Lung (tissue), 12 donors: ENCODE data around the gene PDE8A. TPM values are rescaled to one million over a fixed set of nuclear protein-coding genes. Genes with fewer than 3 reads are reported as not detected.

ENCODE experiments used
- ATAC-seq: fragments of 200-7000 bp; cut with Tn5 transposase; one replicate; pipeline ENCODE4 v1.9.1; 2020; ENCODE audit warnings: moderate number of reproducible peaks; ENCODE audit not compliant: insufficient read depth, low FRiP score
- DNase-seq, 3 donors: peaks; one replicate each; pipeline ENCODE4 v3.0.0-alpha.2; 2013 to 2017
- H3K27ac ChIP-seq, 2 donors: one replicate each; pipeline ENCODE4 v1.5.1; 2013; ENCODE audit warnings: mild to moderate bottlenecking in 2 of 2, moderate library complexity in 2 of 2, control low read depth in 1 of 2, inconsistent platforms in 1 of 2, low read depth in 1 of 2, low read length in 1 of 2
- H3K27me3 ChIP-seq, 3 donors: one replicate each; pipeline ENCODE4 v1.5.1; 2013; ENCODE audit warnings: low read length in 2 of 3; ENCODE audit not compliant: control insufficient read depth in 3 of 3, insufficient read depth in 3 of 3
- H3K36me3 ChIP-seq, 4 donors: one replicate each; pipeline ENCODE4 v1.5.1; 2013; ENCODE audit warnings: low read length in 4 of 4, mild to moderate bottlenecking in 1 of 4, moderate library complexity in 1 of 4; ENCODE audit not compliant: control insufficient read depth in 4 of 4, insufficient read depth in 4 of 4
- H3K4me1 ChIP-seq, 5 donors: one replicate each; pipeline ENCODE4 v1.5.1; 2013; ENCODE audit warnings: low read length in 5 of 5, mild to moderate bottlenecking in 2 of 5, moderate library complexity in 1 of 5; ENCODE audit not compliant: control insufficient read depth in 5 of 5, insufficient read depth in 5 of 5
- H3K4me3 ChIP-seq: one replicate; pipeline ENCODE4 v1.5.1; 2013; ENCODE audit warnings: mild to moderate bottlenecking, control low read depth, moderate library complexity
- H3K9ac ChIP-seq, 2 donors: one replicate each; pipeline ENCODE4 v1.5.1; 2013; ENCODE audit warnings: low read length in 2 of 2, control low read depth in 1 of 2; ENCODE audit not compliant: insufficient read depth in 1 of 2
- H3K9me3 ChIP-seq, 4 donors: one replicate each; pipeline ENCODE4 v1.5.1; 2013; ENCODE audit warnings: low read length in 3 of 4, mild to moderate bottlenecking in 1 of 4, moderate library complexity in 1 of 4; ENCODE audit not compliant: control insufficient read depth in 4 of 4, insufficient read depth in 3 of 4
- WGBS, 2 donors: extraction: QIAGEN DNeasy Blood & Tissue Kit; methylation state at CpG; one replicate each; pipeline ENCODE4 v1.1.7; 2013; 5-methylcytosine and 5-hydroxymethylcytosine counted together
- polyA plus RNA-seq, 2 donors: library from polyadenylated mRNA; stranded (reverse); fragments of 200-250 nt; gene quantifications; one replicate each; pipeline ENCODE4 v1.2.1, GENCODE V29; 2013
- total RNA-seq, 2 donors: library from RNA; depleted of rRNA in 1 of 2; stranded (reverse); fragments of >200 nt in 1 of 2; gene quantifications; one replicate each; pipeline ENCODE4 v1.2.1, GENCODE V29; 2014 to 2021
- TF ChIP-seq, protein P1 (sequence below): IDR thresholded peaks from 2 replicates; pipeline ENCODE4 v1.5.1; 2012; ENCODE audit warnings: mild to moderate bottlenecking; ENCODE audit errors: control extremely low read depth, extremely low read depth
- donor health status: control.
- donor health status: control.
- donor health status: Bipolar disorder and iron deficiency.
- donor health status: healthy.
- donor health status: DM: yes; HTN: yes; CAD: no.

The PDE8A gene
- total and polyA plus RNA-seq, 4 donors = 13.7 to 87.7 (median 33.5) TPM

DNA sequence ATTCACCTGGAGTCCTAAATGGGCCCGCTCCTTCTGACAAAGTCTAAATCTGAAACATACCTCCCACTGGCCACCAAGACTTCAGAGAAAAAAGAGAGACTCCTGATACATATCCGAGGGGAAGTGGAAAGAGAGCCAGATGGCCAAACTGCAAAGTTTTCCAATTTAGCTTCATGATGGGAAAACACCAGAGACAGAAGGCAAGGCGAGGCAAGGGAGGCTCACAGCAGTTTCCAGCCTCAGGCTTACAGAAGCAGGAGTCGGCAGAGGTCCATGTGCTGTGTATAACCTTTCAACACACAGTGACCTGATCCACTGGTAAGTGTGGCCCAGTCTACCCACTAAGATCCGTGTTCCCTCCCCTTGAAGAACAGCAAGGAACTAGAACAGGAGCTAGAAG lies 29.9 kb upstream of the PDE8A start:
- TF ChIP-seq, protein P1, sequence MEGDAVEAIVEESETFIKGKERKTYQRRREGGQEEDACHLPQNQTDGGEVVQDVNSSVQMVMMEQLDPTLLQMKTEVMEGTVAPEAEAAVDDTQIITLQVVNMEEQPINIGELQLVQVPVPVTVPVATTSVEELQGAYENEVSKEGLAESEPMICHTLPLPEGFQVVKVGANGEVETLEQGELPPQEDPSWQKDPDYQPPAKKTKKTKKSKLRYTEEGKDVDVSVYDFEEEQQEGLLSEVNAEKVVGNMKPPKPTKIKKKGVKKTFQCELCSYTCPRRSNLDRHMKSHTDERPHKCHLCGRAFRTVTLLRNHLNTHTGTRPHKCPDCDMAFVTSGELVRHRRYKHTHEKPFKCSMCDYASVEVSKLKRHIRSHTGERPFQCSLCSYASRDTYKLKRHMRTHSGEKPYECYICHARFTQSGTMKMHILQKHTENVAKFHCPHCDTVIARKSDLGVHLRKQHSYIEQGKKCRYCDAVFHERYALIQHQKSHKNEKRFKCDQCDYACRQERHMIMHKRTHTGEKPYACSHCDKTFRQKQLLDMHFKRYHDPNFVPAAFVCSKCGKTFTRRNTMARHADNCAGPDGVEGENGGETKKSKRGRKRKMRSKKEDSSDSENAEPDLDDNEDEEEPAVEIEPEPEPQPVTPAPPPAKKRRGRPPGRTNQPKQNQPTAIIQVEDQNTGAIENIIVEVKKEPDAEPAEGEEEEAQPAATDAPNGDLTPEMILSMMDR = no peak
- Histone ChIP-seq H3K4me3 (no peak overlapping the region), H3K27ac (no peak overlapping the region), H3K36me3 (no peaks in the 10 kb centered on the region), H3K9ac (no peak overlapping the region), H3K27me3 (no peaks in the 10 kb centered on the region), H3K9me3 (peaks cover 0 to 2% (median 0%) of the 10 kb centered on the region in 4 donors), H3K4me1 (peaks cover 0 to 5% (median 0%) of the 10 kb centered on the region in 5 donors)
- 91 to 94% methylated on average over 5 of the region's 5 CpGs for WGBS, 2 donors
- DNase-seq (no peak), ATAC-seq (no peak)

DNA sequence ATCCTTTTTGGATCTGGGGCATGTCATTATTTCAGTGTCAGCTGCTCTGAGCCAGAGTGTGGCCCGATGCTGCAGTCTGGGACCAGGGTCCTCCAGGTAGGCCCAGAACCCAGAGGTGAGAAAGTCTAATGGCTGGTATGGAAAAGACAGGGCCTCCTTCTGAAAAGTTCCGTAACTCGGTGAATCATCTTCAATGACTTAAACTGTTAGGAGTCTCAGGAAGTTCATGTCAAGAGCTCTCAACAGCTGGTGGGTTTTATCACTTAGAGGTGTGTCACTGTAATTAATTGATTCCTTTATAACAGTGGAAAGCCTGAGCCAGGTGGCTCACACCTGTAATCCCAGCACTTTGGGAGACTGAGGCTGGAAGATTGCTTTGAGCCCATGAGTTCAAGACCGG lies 28.5 kb upstream of the PDE8A start:
- WGBS, 2 donors = 92 to 93% methylated on average over 4 of the region's 4 CpGs
- Histone ChIP-seq H3K36me3 (no peaks in the 10 kb centered on the region), H3K9me3 (peaks cover 0 to 2% (median 0%) of the 10 kb centered on the region in 4 donors), H3K27ac (no peak overlapping the region), H3K4me3 (no peak overlapping the region), H3K27me3 (no peaks in the 10 kb centered on the region), H3K4me1 (peaks cover 0 to 5% (median 0%) of the 10 kb centered on the region in 5 donors), H3K9ac (no peak overlapping the region)
- TF ChIP-seq, protein P1 = no peak
- no peak for DNase-seq
- ATAC-seq = no peak

DNA sequence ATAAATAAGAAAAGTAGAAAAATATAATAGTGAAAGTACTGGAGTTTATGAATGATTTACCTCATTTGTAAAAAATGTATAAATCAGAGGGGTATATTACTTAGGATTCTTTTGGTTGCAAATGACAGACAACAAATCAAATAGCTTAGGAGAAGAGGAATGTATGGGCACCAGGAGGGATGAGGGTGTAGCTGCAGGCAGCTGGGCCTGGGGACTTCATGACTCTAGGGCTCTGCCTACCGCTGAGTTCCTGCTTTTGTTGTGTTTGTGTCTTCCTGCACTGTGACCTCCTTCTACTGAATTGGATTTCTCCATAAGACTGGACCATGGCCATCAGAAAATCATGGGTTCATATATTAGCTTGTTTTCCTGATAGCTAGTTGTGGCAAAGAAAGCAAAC lies 27.9 kb upstream of the PDE8A start:
- no peak overlapping the region for H3K4me3 ChIP-seq
- peaks cover 0 to 2% (median 0%) of the 10 kb centered on the region in 4 donors for H3K9me3 ChIP-seq
- H3K4me1 ChIP-seq = peaks cover 0 to 5% (median 0%) of the 10 kb centered on the region in 5 donors
- WGBS, 2 donors = 63 to 73% methylated on average over 1 of the region's 1 CpG
- no peaks in the 10 kb centered on the region for H3K27me3 ChIP-seq
- H3K9ac ChIP-seq = no peak overlapping the region
- H3K27ac ChIP-seq = no peak overlapping the region
- no peak for DNase-seq
- TF ChIP-seq, protein P1 = no peak
- ATAC-seq = no peak
- no peaks in the 10 kb centered on the region for H3K36me3 ChIP-seq
